Stimulated activated CD4-positive, alpha-beta T cell treated with anti-CD3 and anti-CD28 coated beads, Interleukin-4, amount 100 ng/mL, for 4 hours (primary cell): ENCODE results near the gene SELENOI.
"Not testable (repeated sequence)": the region's sequence is repeated elsewhere in the genome, so short reads cannot be mapped to it uniquely, and the experiment has no call there.

Source experiments
- DNase-seq, 2 experiments: peaks; one replicate each; pipeline ENCODE4 v3.0.0-alpha.2; 2020

The SELENOI gene

DNA sequence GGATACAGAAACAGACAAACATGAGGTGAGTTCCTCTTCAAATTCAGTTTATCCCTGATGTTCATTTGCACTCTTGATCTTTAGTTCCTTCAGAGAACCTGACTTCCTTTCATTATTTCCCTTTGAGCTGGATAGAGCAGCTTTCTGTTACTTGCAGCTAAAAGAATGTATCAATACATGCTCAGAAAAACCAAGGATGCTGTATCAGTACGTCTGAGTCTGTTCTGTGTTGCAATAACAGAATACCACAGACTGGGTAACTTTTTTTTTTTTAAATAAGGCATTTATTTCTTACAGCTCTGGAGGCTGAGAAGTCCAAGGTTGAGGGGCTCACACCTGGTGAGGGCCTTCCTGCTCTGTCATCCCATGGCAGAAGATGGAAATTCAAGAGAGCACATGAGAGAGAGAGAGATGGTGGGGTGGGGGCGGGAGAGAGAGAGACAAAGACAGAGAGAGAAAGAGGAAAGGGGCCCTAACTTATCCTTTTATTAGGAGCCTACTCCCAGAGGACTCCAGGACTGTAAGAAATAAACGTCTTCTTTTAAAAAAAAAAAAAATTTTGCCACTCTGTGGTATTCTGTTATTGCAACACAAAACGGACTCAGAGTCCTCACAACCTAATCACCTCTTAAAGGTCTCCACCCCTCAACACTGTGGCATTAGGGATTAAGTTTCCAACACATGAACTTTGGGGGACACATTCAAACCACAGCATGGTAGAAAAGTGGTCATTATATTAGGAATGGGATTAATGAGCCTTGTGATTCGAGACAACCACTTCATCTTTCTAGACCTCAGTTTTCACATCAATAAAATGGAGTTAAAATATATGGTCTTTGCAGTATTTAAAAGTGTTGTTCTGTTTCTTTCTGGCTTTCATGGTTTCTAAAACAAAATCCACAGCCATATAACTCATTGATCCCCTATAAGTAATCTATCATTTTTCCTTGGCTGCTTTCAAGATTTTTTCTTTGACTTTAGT lies 18.4 kb upstream of the SELENOI start:
- DNase-seq, result no peak

DNA sequence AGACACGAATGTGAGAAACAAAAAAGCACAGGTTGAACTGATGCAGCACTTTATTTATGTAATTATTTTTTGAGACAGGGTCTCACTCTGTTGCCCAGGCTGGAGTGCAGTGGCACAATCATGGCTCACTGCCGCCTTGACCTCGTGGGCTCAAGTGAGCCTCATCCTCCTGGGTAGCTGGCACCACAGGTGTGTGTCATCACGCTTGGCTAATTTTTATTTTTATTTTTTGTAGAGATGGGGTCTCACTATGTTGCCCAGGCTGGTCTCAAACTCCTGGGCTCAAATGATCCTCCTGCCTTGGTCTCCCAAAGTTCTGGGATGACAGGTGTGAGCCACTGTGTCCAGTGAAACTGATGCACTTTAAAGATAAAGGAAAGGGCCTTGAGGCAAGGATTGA lies 16.9 kb upstream of the SELENOI start:
- not testable (repeated sequence) for DNase-seq

DNA sequence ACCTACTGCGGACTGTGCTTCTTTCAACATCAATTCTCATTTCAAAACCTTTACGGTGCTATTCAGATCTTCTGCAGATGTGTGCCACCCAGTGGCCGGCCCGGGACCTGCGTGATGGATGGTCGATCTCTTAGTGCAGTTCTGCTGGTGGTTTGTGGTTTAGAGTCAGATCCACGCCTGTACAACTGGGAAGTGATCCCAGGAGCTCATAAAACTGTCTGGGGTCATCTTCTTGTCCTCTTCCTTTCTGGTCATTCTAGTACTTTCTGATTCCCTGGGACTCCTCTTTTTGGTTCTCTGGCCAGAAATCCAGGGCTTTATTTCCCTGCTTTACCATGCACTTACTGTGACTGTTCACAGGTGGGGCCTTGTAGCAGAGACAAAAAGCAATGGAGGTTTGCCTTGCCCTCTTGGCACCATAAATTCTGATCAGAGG lies 15.8 kb upstream of the SELENOI start:
- DNase-seq, result peak; percentile 77 to 79

DNA sequence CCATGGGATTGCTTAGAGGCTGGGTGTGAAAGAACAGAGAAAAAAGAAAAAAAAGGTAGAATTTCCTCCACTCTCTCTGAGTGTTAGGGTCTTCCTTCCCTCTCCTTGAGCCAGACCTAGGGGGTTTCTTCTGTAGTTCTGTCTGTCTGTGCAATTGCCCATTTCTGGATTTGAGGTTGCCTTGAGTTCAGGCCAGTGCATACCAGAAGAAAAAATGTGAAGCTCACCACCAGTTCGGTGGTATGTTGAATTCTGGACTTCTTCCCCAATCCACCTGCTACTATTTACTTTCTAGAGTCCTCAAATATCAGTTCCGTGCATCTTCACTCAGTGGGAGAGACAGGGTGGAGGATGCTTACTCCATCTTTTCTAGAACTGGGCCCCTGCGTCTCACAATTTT lies 15.3 kb upstream of the SELENOI start:
- DNase-seq, result no peak

DNA sequence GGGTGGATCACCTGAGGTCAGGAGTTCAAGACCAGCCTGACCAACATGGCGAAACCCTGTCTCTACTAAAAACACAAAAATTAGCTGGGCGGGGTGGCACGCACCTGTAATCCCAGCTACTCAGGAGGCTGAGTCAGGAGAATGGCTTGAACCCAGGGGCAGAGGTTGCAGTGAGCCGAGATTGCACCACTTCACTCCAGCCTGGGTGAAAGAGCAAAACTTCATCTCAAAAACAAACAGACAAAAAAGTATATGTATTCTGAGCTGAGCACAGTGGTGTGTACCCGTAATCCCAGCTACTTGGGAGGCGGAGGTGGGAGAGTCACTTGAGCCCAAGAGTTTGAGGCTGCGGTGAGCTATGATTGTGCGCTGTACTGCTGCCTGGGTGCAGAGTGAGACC lies 14.6 kb upstream of the SELENOI start:
- not testable (repeated sequence) for DNase-seq

DNA sequence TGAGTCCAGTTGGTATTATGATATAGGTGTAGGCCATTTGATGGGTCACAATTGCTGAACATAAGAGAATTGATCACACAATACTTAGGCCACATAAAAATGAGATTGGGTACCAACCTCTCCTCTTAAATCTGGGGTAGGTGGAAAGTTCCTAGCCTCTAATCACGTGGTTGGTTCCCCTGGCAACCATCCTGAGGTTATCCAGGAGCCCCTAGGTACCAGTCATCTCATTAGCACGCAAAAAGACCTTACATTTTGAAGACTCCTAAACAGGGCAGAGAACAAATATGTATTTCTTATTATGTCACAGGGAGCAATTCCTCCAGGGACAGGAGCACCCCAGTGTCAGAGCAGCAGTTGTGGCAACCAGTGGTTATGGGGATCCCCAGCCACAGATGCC lies 12.7 kb upstream of the SELENOI start:
- DNase-seq, result no peak

DNA sequence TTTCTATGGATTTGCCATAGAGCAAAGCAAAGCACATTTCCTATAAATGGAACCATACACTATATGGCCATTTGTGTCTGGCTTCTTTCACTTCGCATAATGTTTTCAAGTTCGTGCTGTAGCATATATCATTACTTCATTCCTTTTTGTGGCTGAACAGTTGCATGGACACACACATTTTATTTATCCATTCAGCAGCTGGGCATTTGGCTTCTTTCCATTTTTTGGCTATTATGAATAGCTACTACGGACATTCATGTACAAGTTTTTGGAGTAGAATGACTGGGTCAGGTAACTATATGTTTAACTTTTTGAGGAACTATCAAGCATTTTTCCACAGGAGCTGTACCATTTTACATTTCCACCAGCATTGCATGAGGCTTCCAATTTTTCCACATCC lies 10.7 kb upstream of the SELENOI start:
- DNase-seq, result no peak

DNA sequence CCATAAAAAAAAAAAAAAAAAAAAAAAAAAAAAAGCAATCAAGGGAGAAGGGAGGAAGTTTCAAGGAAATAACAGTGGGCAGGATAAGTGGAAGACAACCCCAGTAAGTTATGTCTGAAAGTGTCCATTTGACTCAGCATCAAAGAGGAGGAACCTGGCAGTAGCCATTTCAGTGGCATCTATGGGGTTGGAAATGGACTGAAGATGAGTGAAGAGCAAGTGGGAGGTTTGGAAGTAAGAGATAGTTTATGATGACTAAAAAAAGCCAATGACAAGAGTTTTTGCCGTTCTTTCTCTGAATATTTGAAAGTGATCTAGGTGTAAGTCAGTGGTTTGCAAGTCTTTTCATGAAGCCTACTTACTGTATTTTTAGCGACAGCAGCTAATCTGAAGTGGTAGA lies 9.2 kb upstream of the SELENOI start:
- DNase-seq, result no peak

DNA sequence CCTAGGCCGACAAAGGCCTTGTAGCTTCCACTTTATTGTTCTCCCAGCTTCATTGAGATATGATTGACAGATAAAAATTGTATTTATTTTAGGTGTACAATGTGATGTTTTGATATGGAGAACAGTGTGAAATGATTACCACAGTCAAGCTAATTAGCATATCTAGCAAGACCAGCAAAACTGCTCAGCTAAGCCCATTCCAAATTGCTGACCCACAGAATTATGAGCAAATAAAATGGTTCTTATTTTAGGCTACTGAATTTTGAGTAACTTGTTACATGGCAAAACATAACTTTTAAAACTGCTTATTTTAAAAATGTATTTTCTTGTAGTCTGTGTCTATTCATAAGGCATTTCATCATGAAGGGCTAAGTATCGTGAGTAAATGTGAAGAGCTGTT lies 8.6 kb upstream of the SELENOI start:
- no peak for DNase-seq

DNA sequence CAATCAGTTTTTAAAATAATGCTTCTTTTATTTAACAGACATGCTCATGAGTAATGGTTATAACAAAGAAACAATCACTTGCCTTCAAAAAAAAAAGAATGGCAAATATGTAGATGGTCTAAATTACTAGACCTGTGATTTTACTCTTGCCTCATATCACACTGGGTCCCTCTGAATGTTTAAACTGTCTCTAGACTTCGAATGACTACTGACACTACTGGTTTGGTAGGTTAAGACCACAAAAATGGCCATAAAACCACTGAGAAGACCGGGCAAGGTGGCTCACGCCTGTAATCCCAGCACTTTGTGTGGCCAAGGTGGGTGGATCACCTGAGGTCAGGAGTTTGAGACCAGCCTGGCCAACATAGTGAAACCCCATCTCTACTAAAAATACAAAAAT lies 5.1 kb upstream of the SELENOI start:
- DNase-seq, result no peak

DNA sequence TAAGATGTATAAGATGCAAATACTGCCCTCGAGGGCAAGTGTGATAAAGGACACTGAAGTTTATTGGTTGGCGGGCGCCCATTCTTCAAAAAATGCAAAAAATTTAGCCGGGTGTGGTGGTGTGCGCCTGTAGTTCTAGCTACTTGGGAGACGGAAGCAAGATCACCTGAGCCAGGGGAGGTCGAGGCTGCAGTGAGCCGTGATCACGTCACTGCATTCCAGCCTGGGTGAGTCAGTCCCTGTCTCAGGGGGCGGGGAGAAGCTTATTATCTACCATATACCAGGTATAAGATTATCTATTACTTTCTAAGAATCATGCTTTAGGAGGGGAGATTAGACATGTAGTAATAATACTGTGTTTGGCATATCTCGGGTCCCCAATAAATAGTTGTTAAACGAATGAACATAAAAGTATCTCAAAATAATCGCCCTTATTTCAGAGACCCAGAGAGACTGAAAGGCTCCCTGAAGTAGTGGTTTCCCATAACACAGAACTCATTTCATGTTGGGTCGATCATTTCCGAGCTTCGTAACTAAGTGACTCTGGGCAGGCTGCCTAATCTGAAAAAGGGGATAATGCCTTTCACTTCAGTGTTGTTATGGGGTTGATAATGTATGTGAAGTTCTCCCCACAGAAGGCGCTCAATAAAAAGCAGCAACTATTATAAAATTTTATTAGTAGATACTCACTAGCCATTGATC lies 1.2 kb upstream of the SELENOI start:
- DNase-seq, result peak; percentile 20 to 57

DNA sequence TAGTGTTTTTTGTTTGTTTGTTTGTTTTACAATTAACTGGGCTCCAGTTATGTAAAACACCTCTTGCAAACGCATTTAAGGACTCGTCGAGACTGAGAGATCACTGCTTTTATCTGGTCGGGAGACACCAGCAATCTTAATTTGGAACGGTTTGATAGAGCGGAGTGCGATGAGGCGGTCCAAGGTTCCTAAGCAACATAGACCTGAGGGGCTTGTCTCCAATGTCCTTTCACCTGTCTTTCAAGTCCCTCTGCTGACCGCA lies 729 bp upstream of the SELENOI start:
- DNase-seq, result no peak

DNA sequence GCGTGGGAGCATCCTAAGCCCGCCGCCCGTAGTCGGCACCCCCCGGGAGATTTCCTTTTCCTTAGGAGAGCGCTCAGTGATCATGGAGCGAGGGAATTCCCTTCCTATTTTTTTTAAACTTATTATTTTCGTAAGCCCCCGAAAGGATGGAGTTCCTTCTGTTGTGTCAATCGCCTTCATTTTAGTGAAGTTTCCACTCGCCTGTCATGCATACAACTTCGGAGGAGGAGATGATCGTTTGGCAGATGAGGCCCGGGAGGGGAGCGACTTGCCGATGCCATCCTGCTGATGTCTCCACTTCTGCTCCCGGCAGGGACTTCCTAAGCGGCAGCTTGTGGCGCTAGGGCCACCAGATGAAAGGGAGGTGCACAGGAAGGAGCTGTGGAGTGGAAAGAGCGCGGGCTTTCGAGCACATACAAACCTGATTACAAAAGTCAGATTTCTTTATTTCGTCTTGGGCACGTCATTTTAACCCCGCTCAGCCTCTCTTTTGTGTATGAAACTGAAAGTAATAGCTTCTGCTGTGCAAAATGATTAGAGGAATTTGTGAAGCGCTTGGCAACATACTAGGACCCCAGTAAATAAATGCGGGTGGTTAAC lies 611 bp downstream of the SELENOI start, which contains the start of gene ADGRF3:
Gene ADGRF3 (minus strand): TSS at position 336 of the 600 bp plus-strand sequence. CDS start 555 bp downstream, outside the sequence.
- peak; percentile 48 to 67 for DNase-seq

DNA sequence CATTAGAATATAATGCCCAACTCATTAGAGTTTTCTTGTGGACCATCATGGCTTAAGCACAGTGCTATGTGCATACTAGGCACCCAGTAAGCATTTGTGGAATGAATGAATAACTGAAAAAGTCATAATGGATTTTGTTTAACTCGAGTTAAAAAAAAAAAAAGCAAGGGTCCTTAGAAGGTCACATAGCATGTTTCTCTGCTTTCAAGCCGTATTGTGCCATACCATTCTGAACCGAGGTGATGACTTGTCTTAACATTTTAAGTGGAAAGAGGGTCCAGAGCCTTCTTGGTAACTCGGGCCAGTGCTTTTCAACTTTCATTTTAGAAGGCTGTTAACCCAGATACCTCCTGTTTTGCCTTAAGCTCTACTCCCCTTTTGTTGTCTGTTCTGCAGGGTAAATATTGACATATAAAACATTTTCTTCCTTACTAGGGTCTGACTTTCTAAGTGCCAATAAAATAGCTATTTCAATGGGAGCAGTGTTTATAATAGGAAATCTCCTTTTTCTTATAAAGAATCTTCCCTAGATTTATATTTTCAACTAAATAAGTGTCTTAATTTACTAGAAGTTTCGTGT lies 1.4 kb downstream of the SELENOI start:
- DNase-seq, result no peak

DNA sequence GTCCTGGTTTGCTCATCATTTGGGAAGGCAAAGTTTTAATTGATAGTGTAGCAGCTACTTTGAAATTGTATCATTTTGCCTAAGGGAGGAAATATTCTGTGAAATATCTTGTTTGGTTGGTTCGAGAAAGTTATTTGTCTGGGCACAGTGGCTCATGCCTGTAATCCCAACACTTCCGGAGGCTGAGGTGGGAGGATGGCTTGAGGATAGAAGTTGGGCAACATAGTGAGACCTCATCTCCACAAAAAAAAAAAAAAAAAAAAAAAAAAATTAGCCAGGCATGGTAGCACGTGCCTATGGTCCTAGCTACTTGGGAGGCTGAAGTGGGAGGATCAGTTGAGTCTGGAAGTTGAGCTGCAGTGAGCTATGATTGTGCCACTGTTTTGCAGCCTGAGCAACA lies 3.7 kb downstream of the SELENOI start:
- DNase-seq, result no peak

DNA sequence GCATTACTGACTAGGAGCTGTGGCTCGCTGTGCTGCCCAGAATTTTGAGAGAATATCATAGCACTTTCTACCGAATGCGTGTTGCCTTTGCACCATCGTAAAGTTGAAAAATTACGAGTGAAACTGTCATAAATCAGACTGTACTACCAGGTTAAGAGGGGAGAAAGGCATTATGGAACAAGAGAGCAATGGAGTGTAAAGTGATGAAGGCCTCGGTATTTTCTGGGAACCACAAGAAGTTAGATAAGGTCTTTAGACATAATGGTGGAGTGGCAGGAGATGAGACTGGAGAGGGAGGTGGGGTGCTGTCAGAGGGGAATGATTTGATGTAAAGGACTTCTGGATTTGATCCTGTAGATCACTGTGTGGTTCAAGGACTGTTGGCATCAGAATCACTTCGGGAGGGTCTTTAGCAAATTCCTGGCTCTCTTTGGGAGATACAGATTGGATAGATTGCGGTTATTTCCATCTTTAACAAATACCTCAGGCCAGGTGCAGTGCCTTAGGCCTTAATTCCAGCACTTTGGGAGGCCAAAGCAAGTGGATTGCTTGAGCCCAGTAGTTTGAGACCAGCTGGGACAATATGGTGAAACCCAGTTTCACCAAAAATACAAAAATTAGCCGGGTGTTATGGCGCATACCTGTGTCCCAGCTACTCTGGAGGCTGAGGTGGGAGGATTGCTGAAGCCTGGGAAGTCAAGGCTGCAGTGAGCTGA lies 5.6 kb downstream of the SELENOI start:
- DNase-seq, result no peak

DNA sequence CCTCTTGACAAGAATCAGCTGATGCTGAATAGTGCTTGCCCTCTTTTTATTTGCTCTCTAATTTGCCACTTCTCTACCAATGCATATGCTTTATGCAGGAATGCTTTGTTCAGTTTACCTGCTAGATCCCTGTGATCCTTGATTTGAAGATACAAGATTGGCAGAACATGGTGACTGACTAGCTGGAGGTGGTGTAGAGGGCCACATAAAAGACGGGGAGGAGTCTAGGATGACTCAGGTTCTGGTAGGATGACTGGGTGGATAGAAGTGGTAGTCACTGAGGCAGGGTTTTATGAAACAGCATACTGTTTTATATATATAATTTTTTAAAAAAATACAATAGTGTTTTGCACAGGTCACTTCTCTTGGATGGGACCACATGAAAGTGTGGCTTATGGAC lies 6.9 kb downstream of the SELENOI start:
- peak in 1 of 2 experiments; percentile 48 for DNase-seq

DNA sequence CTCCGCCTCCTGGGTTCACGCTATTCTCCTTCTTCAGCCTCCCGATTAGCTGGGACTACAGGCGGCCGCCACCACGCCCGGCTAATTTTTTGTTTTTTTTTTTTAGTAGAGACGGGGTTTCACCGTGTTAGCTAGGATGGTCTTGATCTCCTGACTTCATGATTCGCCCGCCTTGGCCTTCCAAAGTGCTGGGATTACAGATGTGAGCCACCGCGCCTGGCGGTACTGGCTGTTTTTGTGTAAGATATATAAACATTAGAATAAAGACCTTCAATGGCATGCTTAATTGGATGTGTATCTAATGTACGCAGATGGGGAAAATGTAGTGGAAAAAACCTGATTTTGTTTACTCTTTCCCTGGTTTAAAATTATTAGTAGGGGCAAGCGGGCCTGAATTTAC lies 8.5 kb downstream of the SELENOI start:
- DNase-seq, result not testable (repeated sequence)

DNA sequence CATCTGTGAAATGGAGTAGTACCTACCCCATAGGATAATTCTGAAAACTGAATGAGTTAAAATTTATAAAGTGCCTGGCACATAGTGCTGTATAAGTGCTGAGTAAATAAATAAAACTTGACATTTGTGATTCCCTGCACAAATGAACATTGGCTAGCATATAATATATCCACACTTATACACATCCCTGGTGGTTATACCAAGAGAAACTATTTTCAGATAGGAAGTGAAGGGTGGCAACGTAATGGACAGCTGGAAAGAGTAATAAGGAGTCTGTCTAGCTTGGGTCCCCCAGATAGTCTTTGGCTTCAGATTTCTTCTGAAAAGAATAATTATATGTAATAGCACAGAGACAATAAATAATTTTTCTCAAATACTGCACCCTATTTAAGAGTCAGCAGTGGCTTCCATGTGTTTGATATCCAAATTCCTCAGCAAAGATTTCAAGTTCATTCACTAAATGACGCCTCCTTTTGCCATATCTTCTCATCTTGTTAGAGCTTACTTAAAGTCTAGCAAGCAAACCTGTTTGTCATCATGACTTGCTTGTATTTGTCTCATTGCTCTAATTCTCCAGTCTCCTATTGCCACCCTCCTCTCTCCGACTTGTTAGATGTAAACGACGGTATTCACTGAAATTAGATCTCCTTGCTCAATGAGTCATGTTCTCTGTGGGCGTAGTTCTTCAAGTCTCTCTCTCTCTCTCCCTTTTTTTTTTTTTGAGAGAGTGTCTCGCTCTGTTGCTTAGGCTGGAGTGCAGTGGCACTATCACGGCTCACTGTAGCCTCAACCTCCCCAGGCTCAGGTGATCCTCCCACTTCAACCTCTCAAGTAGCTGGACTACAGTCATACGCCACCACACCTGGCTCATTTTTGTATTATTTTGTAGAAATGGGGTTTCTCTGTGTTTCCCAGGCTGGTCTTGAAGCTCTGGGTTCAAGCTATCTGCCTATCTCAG lies 9.4 kb downstream of the SELENOI start:
- no peak for DNase-seq

DNA sequence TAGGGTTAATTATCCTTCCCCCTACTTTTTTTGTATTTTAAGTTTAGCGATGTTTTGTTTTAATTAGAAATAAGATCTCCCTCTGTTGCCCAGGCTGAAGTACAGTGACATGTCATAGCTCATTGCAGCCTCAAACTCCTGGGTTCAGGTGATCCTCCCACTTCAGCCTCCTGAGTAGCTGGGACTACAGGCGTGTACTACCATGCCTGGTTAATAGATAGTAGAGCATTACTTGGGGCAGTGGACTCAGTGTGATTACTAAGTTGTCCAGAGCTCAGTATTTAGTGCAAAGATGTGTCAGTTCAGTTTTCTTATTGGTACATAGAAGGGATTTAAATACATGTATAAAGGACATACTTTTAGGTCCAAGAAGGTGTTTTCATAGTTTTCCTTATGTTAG lies 10.2 kb downstream of the SELENOI start:
- no peak for DNase-seq

DNA sequence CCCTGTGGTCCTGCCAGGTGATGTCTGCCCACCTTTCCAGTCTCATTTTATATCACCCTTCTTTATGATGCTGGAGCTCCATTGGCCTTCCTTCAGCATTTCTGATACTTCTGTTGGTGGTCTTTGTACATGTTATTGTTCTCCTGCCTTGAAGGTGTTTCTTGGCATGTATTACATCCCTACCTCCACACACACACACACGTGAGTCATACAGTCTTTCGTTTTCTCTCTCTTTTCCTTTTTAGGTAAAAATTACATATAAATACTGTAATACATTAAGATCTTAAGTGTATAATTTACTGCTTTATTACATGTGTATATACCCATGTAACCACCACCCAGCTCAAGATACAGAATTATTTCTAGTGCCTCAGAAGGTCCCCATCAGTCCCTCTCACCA lies 10.8 kb downstream of the SELENOI start:
- DNase-seq, result no peak
